Spleen (tissue), 7 donors: Measurements from ENCODE around the gene NTRK1.
A peak's percentile ranks its signal among the peaks of the same experiment; 100 is the strongest.

Experiments used
- CTCF ChIP-seq, 11 experiments: fragments of 200-600 bp in 7 of 11; fragments of 450-650 bp in 4 of 11; sonication (generic) in 4 of 11; IDR thresholded peaks in 8 of 11; conservative IDR thresholded peaks in 3 of 11; 1 replicate in 7 of 11; 2 replicates in 4 of 11; pipeline versions ENCODE4 v1.4.0 to v1.8.0; 2016 to 2021; ENCODE audit warnings: antibody characterized with exemption in 11 of 11, inconsistent platforms in 4 of 11, mild to moderate bottlenecking in 1 of 11
- POLR2A ChIP-seq, 3 donors: fragments of 450-650 bp; IDR thresholded peaks; one replicate each; pipeline ENCODE4 v1.5.1; 2017; ENCODE audit warnings: antibody characterized with exemption in 3 of 3, mild to moderate bottlenecking in 1 of 3
- POLR2AphosphoS5 ChIP-seq, 3 donors: sonication (generic); formaldehyde crosslinking; IDR thresholded peaks; one replicate each; pipeline ENCODE4 v1.5.1; 2017; ENCODE audit warnings: antibody characterized with exemption in 3 of 3
- donor health status: DM: no; HTN: no; CAD: no; lungs with moderate emphysema.
- donor health status: DM: no; HTN: no; CAD: no.
- donor health status: DM: no; HTN: no; CAD: no.

GRCh38 chr1:156815307-156815826 is 45.3 kb upstream of the NTRK1 start:
- TF ChIP-seq CTCF (IDR thresholded peaks at IDR 0.05 in 8 of 11, conservative IDR thresholded peaks at IDR 0.05 in 3 of 11) (peak in 2 of 11 experiments; percentile 10 to 24), POLR2AphosphoS5 (IDR thresholded peaks at IDR 0.05) (peak in 2 of 3 donors; percentile 33 to 54), POLR2A (IDR thresholded peaks at IDR 0.05) (no peak)
